Progenitor cell of endocrine pancreas (in vitro differentiated cells): ENCODE results near the gene PDZRN4. TPM values are rescaled to one million over a fixed set of nuclear protein-coding genes. Genes with fewer than 3 reads are reported as not detected.
A peak's percentile ranks its signal among the peaks of the same experiment; 100 is the strongest.

Source experiments
- DNase-seq: peaks from one replicate; pipeline ENCODE4 v3.0.0; 2021; ENCODE audit warnings: low spot score; ENCODE audit not compliant: unreplicated experiment
- H3K27ac Mint-ChIP-seq: 2 replicates; pipeline ENCODE4 v1.8.0; 2021; ENCODE audit warnings: mild to moderate bottlenecking, moderate library complexity, mixed read lengths
- H3K27me3 Mint-ChIP-seq: 2 replicates; pipeline ENCODE4 v1.8.0; 2021; ENCODE audit warnings: mixed read lengths
- H3K36me3 Mint-ChIP-seq: 2 replicates; pipeline ENCODE4 v1.8.0; 2022; ENCODE audit warnings: mixed read lengths; ENCODE audit not compliant: insufficient read depth
- H3K4me1 Mint-ChIP-seq: 2 replicates; pipeline ENCODE4 v1.8.0; 2021; ENCODE audit warnings: low read depth, mixed read lengths
- H3K4me3 Mint-ChIP-seq: 2 replicates; pipeline ENCODE4 v1.8.0; 2021; ENCODE audit warnings: low read depth, mild to moderate bottlenecking, moderate library complexity, mixed read lengths
- H3K9me3 Mint-ChIP-seq: 2 replicates; pipeline ENCODE4 v1.8.0; 2021; ENCODE audit warnings: low read depth, mixed read lengths
- CTCF ChIP-seq: fragments of 200-600 bp; sonication (generic); IDR thresholded peaks from one replicate; pipeline ENCODE4 v1.5.0; 2021; ENCODE audit warnings: antibody characterized with exemption, mild to moderate bottlenecking; ENCODE audit not compliant: unreplicated experiment
- total RNA-seq: library from RNA; stranded (reverse); gene quantifications from 2 replicates; pipeline ENCODE4 v1.2.1, GENCODE V29; 2021

The PDZRN4 gene
- total RNA-seq, 1 donor from 2014 or later: 0.12 TPM

DNA sequence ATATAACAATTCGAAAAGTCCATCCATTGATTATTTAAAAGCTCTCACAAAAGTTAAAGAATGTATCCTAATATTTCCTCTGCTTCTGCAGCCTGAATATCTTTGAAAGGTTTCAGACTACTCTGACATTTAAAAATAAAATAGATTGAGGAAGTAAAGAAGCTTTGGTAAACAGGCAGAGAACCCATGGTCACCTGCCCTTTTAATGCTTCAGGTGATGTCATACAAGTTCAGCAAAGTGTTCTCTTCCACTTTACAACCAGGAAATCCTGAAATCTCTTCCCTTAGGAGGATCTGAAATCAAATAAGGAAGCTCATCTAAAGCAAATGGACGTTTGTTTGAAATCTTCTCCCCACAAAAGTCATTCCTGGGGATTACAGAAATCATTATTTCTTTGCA lies 322.4 kb downstream of the PDZRN4 start:
- Mint-ChIP-seq H3K4me1 (no peaks in the 10 kb centered on the region), H3K36me3 (no peaks in the 10 kb centered on the region), H3K4me3 (no peak overlapping the region), H3K27me3 (no peaks in the 10 kb centered on the region), H3K27ac (no peak overlapping the region), H3K9me3 (no peaks in the 10 kb centered on the region)
- no peak for DNase-seq
- TF ChIP-seq CTCF: no peak

DNA sequence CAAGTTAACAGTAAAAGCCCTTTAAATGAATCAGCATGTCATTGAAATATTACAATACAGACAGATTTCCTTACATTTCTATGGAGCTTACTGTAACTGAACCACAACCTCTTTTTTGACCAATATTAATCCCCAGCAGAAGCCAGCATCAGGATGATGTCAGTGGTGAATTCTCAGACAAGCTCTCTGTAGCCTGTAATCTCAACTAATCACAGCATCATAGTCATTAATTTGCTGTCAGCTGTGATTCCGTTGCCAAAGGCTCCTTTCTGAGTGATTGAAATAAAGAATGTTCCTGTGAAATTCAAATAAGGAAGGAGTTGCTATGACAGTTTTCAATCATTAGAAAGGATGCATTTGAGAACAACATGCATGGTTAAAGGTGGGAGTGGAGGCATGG lies 323.1 kb downstream of the PDZRN4 start:
- Mint-ChIP-seq H3K4me1 (no peaks in the 10 kb centered on the region), H3K4me3 (no peak overlapping the region), H3K9me3 (no peaks in the 10 kb centered on the region)

DNA sequence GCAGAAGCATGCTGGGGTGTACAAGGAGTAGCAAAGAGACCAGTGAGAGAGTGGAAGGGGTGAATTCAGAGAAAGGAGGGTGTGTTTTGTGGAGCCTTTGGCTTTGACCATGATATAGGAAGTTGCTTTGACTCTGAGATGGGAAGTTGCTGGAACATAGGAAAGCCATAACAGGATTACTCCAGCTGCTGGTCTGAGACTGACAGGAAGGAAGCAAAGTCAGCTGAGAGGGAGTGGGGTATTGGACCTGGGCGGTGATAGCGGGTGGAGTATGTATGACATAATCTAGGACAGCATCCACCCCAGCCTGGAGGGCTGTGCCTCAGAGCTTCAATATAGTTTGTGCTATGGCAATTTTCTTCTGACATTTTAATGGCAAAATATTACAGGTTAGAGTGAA lies 324.4 kb downstream of the PDZRN4 start:
- no peak for TF ChIP-seq CTCF

More for the DNA sequence above, 323.1 kb downstream of the PDZRN4 start:
- no peak overlapping the region for H3K27ac Mint-ChIP-seq
- H3K27me3 Mint-ChIP-seq: no peaks in the 10 kb centered on the region
- no peak for DNase-seq
- TF ChIP-seq CTCF: no peak
- no peaks in the 10 kb centered on the region for H3K36me3 Mint-ChIP-seq

DNA sequence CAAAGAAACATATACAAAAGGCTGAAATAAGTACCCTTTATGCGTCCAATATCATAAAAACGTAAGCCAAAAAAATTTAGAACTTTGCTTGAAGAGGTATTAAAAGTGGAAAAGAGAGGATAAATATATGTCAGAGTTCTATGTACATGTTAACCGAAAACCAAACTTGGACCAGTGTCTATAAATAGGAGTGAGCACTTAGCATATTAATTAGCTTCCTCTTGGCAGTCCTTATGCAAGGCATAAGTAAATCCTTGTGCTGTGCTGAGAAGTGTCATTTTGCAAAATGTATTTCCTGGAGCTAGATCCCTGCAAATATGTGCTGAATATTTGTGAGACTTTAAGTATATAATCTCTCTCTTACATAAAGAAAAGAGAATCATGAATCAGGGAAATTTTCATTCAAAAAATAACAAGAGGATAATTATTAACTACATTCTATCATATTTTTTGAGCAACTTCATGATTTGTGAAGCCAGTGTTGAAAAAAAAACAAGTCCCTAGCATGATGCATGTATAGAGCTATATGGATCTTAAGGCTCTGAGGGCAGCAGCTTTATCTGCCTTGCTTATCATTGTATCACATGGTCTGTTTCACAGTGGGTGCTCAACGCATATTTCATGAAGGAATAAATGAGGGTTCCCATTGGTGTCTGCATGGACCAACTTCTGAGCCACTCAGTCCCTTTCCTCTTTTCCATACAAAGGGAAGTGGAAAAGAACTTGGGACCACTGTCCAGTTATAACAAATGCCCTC lies 326.1 kb downstream of the PDZRN4 start:
- Mint-ChIP-seq H3K9me3 (no peaks in the 10 kb centered on the region), H3K36me3 (no peaks in the 10 kb centered on the region), H3K4me3 (no peak overlapping the region), H3K27me3 (no peaks in the 10 kb centered on the region), H3K4me1 (no peaks in the 10 kb centered on the region), H3K27ac (no peak overlapping the region)
- TF ChIP-seq CTCF: no peak
- DNase-seq: no peak

More for the DNA sequence above, 324.4 kb downstream of the PDZRN4 start:
- H3K27me3 Mint-ChIP-seq: no peaks in the 10 kb centered on the region
- no peak overlapping the region for H3K27ac Mint-ChIP-seq
- no peaks in the 10 kb centered on the region for H3K4me1 Mint-ChIP-seq
- H3K36me3 Mint-ChIP-seq: no peaks in the 10 kb centered on the region
- DNase-seq: no peak
- H3K9me3 Mint-ChIP-seq: no peaks in the 10 kb centered on the region
- H3K4me3 Mint-ChIP-seq: no peak overlapping the region

DNA sequence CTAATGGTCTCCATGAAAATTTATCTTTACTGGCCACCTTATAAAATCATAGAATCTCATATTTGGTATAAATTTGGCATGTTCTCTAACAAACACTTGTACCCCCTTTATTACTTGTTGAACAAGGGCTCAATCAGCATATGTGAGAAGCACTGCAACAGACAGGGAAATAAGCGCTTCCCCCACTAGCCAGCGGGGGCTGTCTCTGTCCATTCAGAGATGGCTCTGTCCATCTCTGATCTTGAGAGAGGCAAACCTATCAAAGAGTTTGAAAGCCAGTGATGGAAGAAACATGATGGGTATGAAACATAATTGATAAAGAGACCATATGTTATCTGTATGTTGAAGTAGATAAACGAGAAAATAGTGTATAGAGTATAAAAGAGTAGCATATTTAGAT lies 326.8 kb downstream of the PDZRN4 start:
- no peak overlapping the region for H3K4me3 Mint-ChIP-seq
- H3K36me3 Mint-ChIP-seq: no peaks in the 10 kb centered on the region
- no peaks in the 10 kb centered on the region for H3K4me1 Mint-ChIP-seq
- H3K27ac Mint-ChIP-seq: no peak overlapping the region
- DNase-seq: no peak
- H3K9me3 Mint-ChIP-seq: no peaks in the 10 kb centered on the region
- H3K27me3 Mint-ChIP-seq: no peaks in the 10 kb centered on the region
- peak; percentile 21 for TF ChIP-seq CTCF
